Small intestine (tissue), 7 donors: ENCODE measurements around the gene ZSCAN25. TPM values are rescaled to one million over a fixed set of nuclear protein-coding genes. Genes with fewer than 3 reads are reported as not detected.

Experiments
- DNase-seq, 2 donors: peaks; one replicate each; pipeline versions ENCODE4 v3.0.0 to v3.0.0-alpha.2; 2013
- FAIRE-seq: peaks from 2 replicates; lab custom pipeline; 2012; peaks lifted over from hg19 to GRCh38; lab: Jason Lieb, UNC
- H3K27ac ChIP-seq, 3 donors: one replicate each; pipeline ENCODE4 v1.5.1; 2013; ENCODE audit warnings: low read length in 2 of 3, mild to moderate bottlenecking in 2 of 3, control low read depth in 1 of 3, inconsistent platforms in 1 of 3, low read depth in 1 of 3, moderate library complexity in 1 of 3
- H3K27me3 ChIP-seq, 3 donors: one replicate each; pipeline ENCODE4 v1.6.1; 2013; ENCODE audit warnings: low read length in 3 of 3, inconsistent platforms in 1 of 3; ENCODE audit not compliant: control insufficient read depth in 3 of 3, insufficient read depth in 3 of 3
- H3K36me3 ChIP-seq, 3 donors: one replicate each; pipeline ENCODE4 v1.6.1; 2013; ENCODE audit warnings: low read length in 3 of 3, inconsistent platforms in 1 of 3, low read depth in 1 of 3, mild to moderate bottlenecking in 1 of 3, moderate library complexity in 1 of 3; ENCODE audit not compliant: control insufficient read depth in 3 of 3, insufficient read depth in 2 of 3
- H3K4me1 ChIP-seq, 3 donors: one replicate each; pipeline ENCODE4 v1.6.1; 2013; ENCODE audit warnings: low read length in 2 of 3, inconsistent platforms in 1 of 3, low read depth in 1 of 3, mild to moderate bottlenecking in 1 of 3, moderate library complexity in 1 of 3; ENCODE audit not compliant: control insufficient read depth in 3 of 3, insufficient read depth in 2 of 3
- H3K4me3 ChIP-seq, 3 donors: one replicate each; pipeline ENCODE4 v1.5.1; 2013; ENCODE audit warnings: low read length in 3 of 3, control low read depth in 1 of 3, inconsistent platforms in 1 of 3, low read depth in 1 of 3, mild to moderate bottlenecking in 1 of 3, moderate library complexity in 1 of 3
- H3K9me3 ChIP-seq, 2 donors: one replicate each; pipeline ENCODE4 v1.6.1; 2013; ENCODE audit warnings: low read depth in 1 of 2, low read length in 1 of 2; ENCODE audit not compliant: control insufficient read depth in 2 of 2, insufficient read depth in 1 of 2
- WGBS, 3 donors: extraction: QIAGEN DNeasy Blood & Tissue Kit; methylation state at CpG; one replicate each; pipeline ENCODE4 v1.1.7; 2013; 5-methylcytosine and 5-hydroxymethylcytosine counted together
- polyA plus RNA-seq, 4 donors: library from polyadenylated mRNA; stranded (reverse) in 3 of 4; unstranded in 1 of 4; fragments of 200-250 nt in 3 of 4; fragments of 120-200 nt in 1 of 4; gene quantifications; one replicate each; pipeline versions ENCODE4 v1.2.1 to v1.2.3, GENCODE V29; 2013
- donor health status: healthy with polysubstance abuse.
- donor health status: control.
- donor health status: control.
- donor health status: Bipolar disorder and iron deficiency.
- donor health status: healthy.

Gene ZSCAN25
- polyA plus RNA-seq, 4 donors, result 4.5 to 14.4 (median 5.1) TPM

- Histone ChIP-seq H3K27ac (peak overlapping the region; percentile 66 to 95 (median 88)), H3K4me1 (peaks cover 0 to 21% (median 4%) of the 10 kb centered on the region in 3 donors), H3K9me3 (peaks cover 0 to 14% of the 10 kb centered on the region in 2 donors), H3K36me3 (peaks cover 8 to 26% (median 23%) of the 10 kb centered on the region in 3 donors), H3K27me3 (no peaks in the 10 kb centered on the region), H3K4me3 (peak overlapping the region in 2 of 3 donors; percentile 42 to 65)
- WGBS, 3 donors, result 15 to 71% (median 30%) methylated on average over 2 of the region's 2 CpGs
- FAIRE-seq (no peak), DNase-seq (peak; percentile 70)
These were observed 60.9 kb downstream of the ZSCAN25 start for GRCh38 chr7:99677648-99678045.

DNA sequence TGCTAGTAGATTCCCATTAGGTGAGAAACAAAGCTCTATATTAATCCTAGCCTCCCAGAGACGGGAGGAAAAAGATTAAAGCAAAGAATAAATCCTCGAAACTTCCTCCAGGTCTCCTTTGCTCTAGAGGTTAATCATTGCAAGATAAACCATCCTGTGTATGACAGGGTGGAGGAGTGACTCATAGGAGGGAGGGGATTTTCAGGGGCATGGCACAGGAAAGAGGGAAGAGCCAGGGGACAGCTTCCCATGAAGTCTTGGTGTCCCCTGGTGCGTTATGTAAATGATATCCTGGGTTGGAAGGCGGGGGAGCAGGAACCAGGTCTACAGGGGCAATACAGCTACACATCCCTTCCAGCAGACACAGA is 62.3 kb downstream of the ZSCAN25 start:
- H3K27me3 ChIP-seq, result no peaks in the 10 kb centered on the region
- H3K27ac ChIP-seq, result peak overlapping the region; percentile 83 to 95 (median 88)
- H3K9me3 ChIP-seq, result peaks cover 0 to 14% of the 10 kb centered on the region in 2 donors
- WGBS, 3 donors, result 3 to 41% (median 26%) methylated on average over 4 of the region's 4 CpGs
- H3K36me3 ChIP-seq, result peaks cover 6 to 22% (median 15%) of the 10 kb centered on the region in 3 donors
- FAIRE-seq (no peak), DNase-seq (peak; percentile 91 to 96)
- peaks cover 0 to 21% (median 4%) of the 10 kb centered on the region in 3 donors for H3K4me1 ChIP-seq
- H3K4me3 ChIP-seq, result peak overlapping the region in 2 of 3 donors; percentile 42 to 65

GRCh38 chr7:99679400-99680191 is 62.9 kb downstream of the ZSCAN25 start, which contains the start of gene CYP3A5:
Gene CYP3A5, minus strand, starts transcription at chr7:99679996. Its CDS starts 100 bp downstream, at chr7:99679896.
- 16 to 49% (median 37%) methylated on average over 10 of the region's 10 CpGs for WGBS, 3 donors
- H3K4me1 ChIP-seq, result peaks cover 0 to 21% (median 4%) of the 10 kb centered on the region in 3 donors

More at GRCh38 chr7:99679400-99680191, 62.9 kb downstream of the ZSCAN25 start, which contains the start of gene CYP3A5:
- peaks cover 0 to 14% of the 10 kb centered on the region in 2 donors for H3K9me3 ChIP-seq
- peak; percentile 87 to 99 for DNase-seq
- H3K27ac ChIP-seq, result peak within 1 kb of the TSS; percentile 83 to 95 (median 88)
- peak within 1 kb of the TSS in 2 of 3 donors; percentile 42 to 65 for H3K4me3 ChIP-seq
- no peaks in the 10 kb centered on the region for H3K27me3 ChIP-seq
- FAIRE-seq, result no peak
- peaks cover 2 to 19% (median 15%) of the 10 kb centered on the region in 3 donors for H3K36me3 ChIP-seq

Other genes starting within 250 kb of the ZSCAN25 start
- gene ARPC1B, start 242.2 kb upstream of the ZSCAN25 start, polyA plus RNA-seq, result 100 to 1,000 TPM in 3 of 4 donors, 10 to 100 TPM in 1; 77.9 to 358 (median 316) TPM
- gene PDAP1, start 208.3 kb upstream of the ZSCAN25 start, polyA plus RNA-seq, result 100 to 1,000 TPM in 3 of 4 donors, 10 to 100 TPM in 1; 94.7 to 212 (median 110) TPM
- 100 to 1,000 TPM in 3 of 4 donors, 10 to 100 TPM in 1; 71.9 to 166 (median 132) TPM for gene BUD31, start 208.0 kb upstream of the ZSCAN25 start, polyA plus RNA-seq
- gene PTCD1, start 178.1 kb upstream of the ZSCAN25 start, polyA plus RNA-seq, result 1 to 10 TPM; 2.7 to 4.8 (median 3.9) TPM
- 10 to 100 TPM; 24.4 to 28.3 (median 26.4) TPM for gene CPSF4, start 178.0 kb upstream of the ZSCAN25 start, polyA plus RNA-seq
- gene ATP5MF, start 150.8 kb upstream of the ZSCAN25 start, polyA plus RNA-seq, result 1,000 to 10,000 TPM in 3 of 4 donors, 100 to 1,000 TPM in 1; 363 to 3,068 (median 1,492) TPM
- gene ZNF789, start 144.1 kb upstream of the ZSCAN25 start, polyA plus RNA-seq, result 10 to 100 TPM in 3 of 4 donors, 1 to 10 TPM in 1; 9.7 to 48.1 (median 18.6) TPM
- 10 to 100 TPM; 17.4 to 30.0 (median 23.6) TPM for gene ZNF394, start 116.7 kb upstream of the ZSCAN25 start, polyA plus RNA-seq
- 1 to 10 TPM; 3.8 to 7.9 (median 4.4) TPM for gene ZKSCAN5, start 112.3 kb upstream of the ZSCAN25 start, polyA plus RNA-seq
- 10 to 100 TPM in 1 of 4 donors, 1 to 10 TPM in 3; 2.2 to 10.6 (median 3.9) TPM for gene FAM200A, start 64.8 kb upstream of the ZSCAN25 start, polyA plus RNA-seq
- 10 to 100 TPM; 33.7 to 73.7 (median 52.5) TPM for gene ZNF655, start 58.3 kb upstream of the ZSCAN25 start, polyA plus RNA-seq
- gene TMEM225B, start 18.7 kb upstream of the ZSCAN25 start, polyA plus RNA-seq, result under 1 TPM in 2 of 4 donors, not detected in 2; 0.45 to 0.93 TPM
- gene CYP3A5, start 63.0 kb downstream of the ZSCAN25 start, polyA plus RNA-seq, result 1,000 to 10,000 TPM in 1 of 4 donors, 100 to 1,000 TPM in 2, 10 to 100 TPM in 1; 63.7 to 1,093 (median 419) TPM
- gene CYP3A7, start 118.2 kb downstream of the ZSCAN25 start, polyA plus RNA-seq, result 1 to 10 TPM in 3 of 4 donors, under 1 TPM in 1; 0.45 to 2.9 (median 1.3) TPM
- 100 to 1,000 TPM in 2 of 4 donors, 10 to 100 TPM in 2; 10.4 to 310 (median 97.5) TPM for gene CYP3A4, start 167.2 kb downstream of the ZSCAN25 start, polyA plus RNA-seq
- gene CYP3A43, start 211.1 kb downstream of the ZSCAN25 start, polyA plus RNA-seq, result under 1 TPM in 1 of 4 donors, not detected in 3; 0.15 TPM